Activated T-helper 17 cell treated with anti-CD3 and anti-CD28 coated beads, Interleukin-2, amount 50 U/mL, for 72 hours (primary cell): ENCODE results near the gene GPR132. TPM values are rescaled to one million over a fixed set of nuclear protein-coding genes. Genes with fewer than 3 reads are reported as not detected.

ENCODE experiments used
- ATAC-seq: fragments of 150-1000 bp; cut with Tn5 transposase; replicated peaks from 2 replicates; pipeline ENCODE4 v1.10.0; 2021; ENCODE audit warnings: mild to moderate bottlenecking, moderate library complexity
- H3K27ac Mint-ChIP-seq: one replicate; pipeline ENCODE4 v1.8.0; 2022; ENCODE audit warnings: mixed read lengths
- H3K27me3 Mint-ChIP-seq: one replicate; pipeline ENCODE4 v1.8.0; 2022; ENCODE audit warnings: mixed read lengths
- H3K36me3 Mint-ChIP-seq: one replicate; pipeline ENCODE4 v1.8.0; 2022; ENCODE audit warnings: low read depth, mild to moderate bottlenecking, mixed read lengths
- H3K4me1 Mint-ChIP-seq: one replicate; pipeline ENCODE4 v1.8.0; 2022; ENCODE audit warnings: mixed read lengths
- H3K4me3 Mint-ChIP-seq: one replicate; pipeline ENCODE4 v1.8.0; 2022; ENCODE audit warnings: mild to moderate bottlenecking, mixed read lengths
- H3K9me3 Mint-ChIP-seq: one replicate; pipeline ENCODE4 v1.8.0; 2022; ENCODE audit warnings: mixed read lengths
- total RNA-seq, 2 donors: library from RNA; stranded (reverse); gene quantifications; one replicate each; pipeline ENCODE4 v1.2.3, GENCODE V29; 2022

The GPR132 gene
- total RNA-seq, 2 donors from 2014 or later = 46.5 to 49.5 TPM

- peaks cover 74% of the 10 kb centered on the region for H3K36me3 Mint-ChIP-seq
- ATAC-seq = no peak
- H3K27me3 Mint-ChIP-seq = no peaks in the 10 kb centered on the region
- H3K4me3 Mint-ChIP-seq = no peak overlapping the region
- no peaks in the 10 kb centered on the region for H3K9me3 Mint-ChIP-seq
- H3K27ac Mint-ChIP-seq = no peak overlapping the region
- peaks cover 18% of the 10 kb centered on the region for H3K4me1 Mint-ChIP-seq
These were observed 55.1 kb downstream of the GPR132 start for GRCh38 chr14:105010106-105010505.

- H3K27ac Mint-ChIP-seq = no peak overlapping the region
- no peaks in the 10 kb centered on the region for H3K9me3 Mint-ChIP-seq
- no peaks in the 10 kb centered on the region for H3K27me3 Mint-ChIP-seq
- no peaks in the 10 kb centered on the region for H3K4me1 Mint-ChIP-seq
- H3K4me3 Mint-ChIP-seq = no peak overlapping the region
- no peak for ATAC-seq
- peaks cover 53% of the 10 kb centered on the region for H3K36me3 Mint-ChIP-seq
These were observed 57.5 kb downstream of the GPR132 start for GRCh38 chr14:105007593-105008264.

- H3K9me3 Mint-ChIP-seq = no peaks in the 10 kb centered on the region
- no peak for ATAC-seq
- no peaks in the 10 kb centered on the region for H3K27me3 Mint-ChIP-seq
- no peak overlapping the region for H3K27ac Mint-ChIP-seq
- H3K4me1 Mint-ChIP-seq = no peaks in the 10 kb centered on the region
- no peak overlapping the region for H3K4me3 Mint-ChIP-seq
- H3K36me3 Mint-ChIP-seq = peaks cover 47% of the 10 kb centered on the region
These were observed 58.2 kb downstream of the GPR132 start for GRCh38 chr14:105006831-105007592.

GRCh38 chr14:105005929-105006830, 59.0 kb downstream of the GPR132 start:
- no peak for ATAC-seq
- Mint-ChIP-seq H3K27ac (no peak overlapping the region), H3K4me1 (no peaks in the 10 kb centered on the region), H3K36me3 (peaks cover 38% of the 10 kb centered on the region), H3K9me3 (no peaks in the 10 kb centered on the region), H3K4me3 (no peak overlapping the region), H3K27me3 (no peaks in the 10 kb centered on the region)

DNA sequence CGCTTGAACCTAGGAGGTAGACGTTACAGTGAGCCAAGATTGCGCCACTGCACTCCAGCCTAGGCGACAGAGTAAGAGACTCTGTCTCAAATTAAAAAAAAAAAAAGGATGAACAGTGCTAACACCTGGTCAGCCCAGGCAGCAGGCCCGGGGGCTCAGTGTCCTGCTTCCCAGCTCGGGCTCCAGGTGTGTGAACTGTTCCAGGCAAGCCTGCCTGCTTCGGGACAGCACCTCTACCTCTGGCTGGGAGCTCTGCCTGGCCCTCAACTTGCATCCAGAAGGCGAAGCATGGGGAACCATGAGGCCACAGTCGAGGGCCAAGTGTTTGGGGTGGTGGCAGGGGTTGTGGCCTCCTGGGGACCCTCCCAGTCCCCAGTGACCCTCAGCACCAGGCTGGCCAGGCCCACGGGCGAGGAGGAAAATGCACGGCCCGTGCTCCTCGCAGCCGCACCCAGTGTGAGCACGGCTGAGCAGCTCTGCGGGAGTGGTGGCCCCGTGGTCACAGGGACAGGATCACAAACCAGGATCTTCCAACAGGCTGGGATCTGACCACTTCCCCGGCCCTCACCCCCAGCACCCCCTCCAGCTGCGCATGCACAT, 59.8 kb downstream of the GPR132 start:
- Mint-ChIP-seq H3K27ac (no peak overlapping the region), H3K4me1 (no peaks in the 10 kb centered on the region), H3K4me3 (no peak overlapping the region), H3K9me3 (no peaks in the 10 kb centered on the region), H3K36me3 (peaks cover 31% of the 10 kb centered on the region), H3K27me3 (no peaks in the 10 kb centered on the region)
- no peak for ATAC-seq

Other genes with a start within 250 kb of the GPR132 start
- gene CEP170B, start 200.2 kb downstream of the GPR132 start, total RNA-seq = 1 to 10 TPM; 5.2 to 6.1 TPM
- gene PLD4, start 140.6 kb downstream of the GPR132 start, total RNA-seq = not detected
- under 1 TPM; 0.05 to 0.06 TPM for gene AHNAK2, start 87.1 kb downstream of the GPR132 start, total RNA-seq
- under 1 TPM; 0.54 to 0.85 TPM for gene CLBA1, start 79.6 kb downstream of the GPR132 start, total RNA-seq
- 10 to 100 TPM; 49.2 to 58.6 TPM for gene CDCA4, start 44.3 kb downstream of the GPR132 start, total RNA-seq
- gene JAG2, start 103.3 kb upstream of the GPR132 start, total RNA-seq = 1 to 10 TPM; 2.5 TPM
- 10 to 100 TPM; 17.9 to 18.3 TPM for gene NUDT14, start 115.9 kb upstream of the GPR132 start, total RNA-seq
- gene BTBD6, start 183.1 kb upstream of the GPR132 start, total RNA-seq = 10 to 100 TPM; 19.5 to 41.3 TPM
- gene BRF1, start 235.6 kb upstream of the GPR132 start, total RNA-seq = 10 to 100 TPM; 28.6 to 35.1 TPM
- 10 to 100 TPM; 26.4 to 30.0 TPM for gene PACS2, start 249.3 kb upstream of the GPR132 start, total RNA-seq